GM21381 (cell line): ENCODE measurements around the gene ABHD18.
A peak's percentile ranks its signal among the peaks of the same experiment; 100 is the strongest.
"Not testable (repeated sequence)": the region's sequence is repeated elsewhere in the genome, so short reads cannot be mapped to it uniquely, and the experiment has no call there.

Experiments used
- ATAC-seq: cut with Tn5 transposase; IDR thresholded peaks from one replicate; pipeline ENCODE4 v1.9.1; 2021; ENCODE audit warnings: mild to moderate bottlenecking, moderate library complexity; ENCODE audit not compliant: unreplicated experiment

Gene ABHD18

GRCh38 chr4:127965062-127965802 lies at the start of gene ABHD18, which contains the start of gene MFSD8:
TSS of gene ABHD18 (plus strand) at chr4:127965406. CDS start at chr4:127982956, 17,550 bp downstream.
TSS of gene MFSD8 (minus strand) at chr4:127965173. CDS start at chr4:127965133, 40 bp downstream.
- peak; percentile 95 for ATAC-seq

- no peak for ATAC-seq
Measured at GRCh38 chr4:127916512-127916911, 48.7 kb upstream of the ABHD18 start.

- no peak for ATAC-seq
Measured at GRCh38 chr4:127917151-127917550, 48.1 kb upstream of the ABHD18 start.

- ATAC-seq, result no peak
Measured at GRCh38 chr4:127920521-127920920, 44.7 kb upstream of the ABHD18 start.

GRCh38 chr4:127922226-127922625 lies 43.0 kb upstream of the ABHD18 start:
- no peak for ATAC-seq

GRCh38 chr4:127925720-127926119 lies 39.5 kb upstream of the ABHD18 start:
- not testable (repeated sequence) for ATAC-seq

GRCh38 chr4:127930175-127930574 lies 35.0 kb upstream of the ABHD18 start:
- ATAC-seq, result no peak

- not testable (repeated sequence) for ATAC-seq
Measured at GRCh38 chr4:127931836-127932235, 33.4 kb upstream of the ABHD18 start.

- ATAC-seq, result no peak
Measured at GRCh38 chr4:127936974-127937373, 28.2 kb upstream of the ABHD18 start.

GRCh38 chr4:127957105-127957504 lies 8.1 kb upstream of the ABHD18 start:
- no peak for ATAC-seq

- ATAC-seq, result no peak
Measured at GRCh38 chr4:127959794-127960193, 5.4 kb upstream of the ABHD18 start.

GRCh38 chr4:127963633-127964398 lies 1.4 kb upstream of the ABHD18 start:
- ATAC-seq, result not testable (repeated sequence)

- peak; percentile 22 for ATAC-seq
Measured at GRCh38 chr4:127964426-127965061, 662 bp upstream of the ABHD18 start.

GRCh38 chr4:127965803-127966175 lies 583 bp downstream of the ABHD18 start:
- peak; percentile 27 for ATAC-seq

GRCh38 chr4:127967141-127967775 lies 2.1 kb downstream of the ABHD18 start:
- no peak for ATAC-seq

- no peak for ATAC-seq
Measured at GRCh38 chr4:127968586-127968985, 3.4 kb downstream of the ABHD18 start.

GRCh38 chr4:127970925-127971324 lies 5.7 kb downstream of the ABHD18 start:
- not testable (repeated sequence) for ATAC-seq

- no peak for ATAC-seq
Measured at GRCh38 chr4:127975121-127975770, 10.0 kb downstream of the ABHD18 start.

GRCh38 chr4:127978930-127979329 lies 13.7 kb downstream of the ABHD18 start:
- ATAC-seq, result no peak

GRCh38 chr4:127982445-127982844 lies 17.2 kb downstream of the ABHD18 start:
- ATAC-seq, result no peak

GRCh38 chr4:127985989-127986388 lies 20.8 kb downstream of the ABHD18 start:
- ATAC-seq, result no peak
